Trophoblast cell (in vitro differentiated cells and primary cell): Measurements from ENCODE around the gene SYNGR3.
A peak's percentile ranks its signal among the peaks of the same experiment; 100 is the strongest.

Experiments used
- DNase-seq, 2 donors: peaks; one replicate each; pipeline ENCODE4 v3.0.0-alpha.2; 2016
- H2AFZ ChIP-seq: 2 replicates; pipeline ENCODE4 v1.6.1; 2013; ENCODE audit warnings: low read length, moderate library complexity, mild to moderate bottlenecking; ENCODE audit not compliant: insufficient read depth, poor library complexity
- H2AK5ac ChIP-seq: 2 replicates; pipeline ENCODE4 v1.6.1; 2013; ENCODE audit warnings: mild to moderate bottlenecking, low read length
- H2BK120ac ChIP-seq: 2 replicates; pipeline ENCODE4 v1.6.1; 2013; ENCODE audit warnings: low read length, mild to moderate bottlenecking, moderate library complexity; ENCODE audit not compliant: insufficient read depth, poor library complexity
- H2BK12ac ChIP-seq: 2 replicates; pipeline ENCODE4 v1.6.1; 2013; ENCODE audit warnings: mild to moderate bottlenecking, low read length, moderate library complexity
- H2BK5ac ChIP-seq: 2 replicates; pipeline ENCODE4 v1.6.1; 2013; ENCODE audit warnings: low read length, low read depth, moderate library complexity, mild to moderate bottlenecking; ENCODE audit not compliant: poor library complexity
- H3K14ac ChIP-seq: 2 replicates; pipeline ENCODE4 v1.6.1; 2013; ENCODE audit warnings: mild to moderate bottlenecking, low read length
- H3K18ac ChIP-seq: 2 replicates; pipeline ENCODE4 v1.6.1; 2013; ENCODE audit warnings: mild to moderate bottlenecking, low read length
- H3K23ac ChIP-seq: 2 replicates; pipeline ENCODE4 v1.6.1; 2013; ENCODE audit warnings: low read length
- H3K27ac ChIP-seq: 2 replicates; pipeline ENCODE4 v1.5.1; 2013; ENCODE audit warnings: low read depth, mild to moderate bottlenecking, inconsistent platforms, low read length, moderate library complexity
- H3K27me3 ChIP-seq: 2 replicates; pipeline ENCODE4 v1.6.1; 2013; ENCODE audit warnings: inconsistent platforms, mild to moderate bottlenecking, low read length, moderate library complexity; ENCODE audit not compliant: insufficient read depth
- H3K36me3 ChIP-seq, 2 experiments: 1 replicate in 1 of 2; 2 replicates in 1 of 2; pipeline ENCODE4 v1.6.1; 2013; ENCODE audit warnings: low read length in 2 of 2, mild to moderate bottlenecking in 2 of 2, moderate library complexity in 1 of 2; ENCODE audit not compliant: insufficient read depth in 2 of 2, control insufficient read depth in 1 of 2
- H3K4ac ChIP-seq: 2 replicates; pipeline ENCODE4 v1.6.1; 2013; ENCODE audit warnings: low read depth, mild to moderate bottlenecking, low read length, moderate library complexity
- H3K4me1 ChIP-seq, 2 experiments: 1 replicate in 1 of 2; 2 replicates in 1 of 2; pipeline ENCODE4 v1.6.1; 2013; ENCODE audit warnings: low read length in 2 of 2, mild to moderate bottlenecking in 2 of 2, moderate library complexity in 1 of 2; ENCODE audit not compliant: insufficient read depth in 2 of 2, control insufficient read depth in 1 of 2
- H3K4me2 ChIP-seq: 2 replicates; pipeline ENCODE4 v1.6.1; 2013; ENCODE audit warnings: inconsistent platforms, mild to moderate bottlenecking, low read length, moderate library complexity
- H3K4me3 ChIP-seq: 2 replicates; pipeline ENCODE4 v1.5.1; 2013; ENCODE audit warnings: mild to moderate bottlenecking, low read depth, low read length, inconsistent platforms
- H3K79me1 ChIP-seq: one replicate; pipeline ENCODE4 v1.6.1; 2013; ENCODE audit warnings: low read length
- H3K79me2 ChIP-seq: 2 replicates; pipeline ENCODE4 v1.6.1; 2013; ENCODE audit warnings: low read length, mild to moderate bottlenecking; ENCODE audit not compliant: control insufficient read depth, insufficient read depth, poor library complexity
- H3K9ac ChIP-seq: 2 replicates; pipeline ENCODE4 v1.6.1; 2013; ENCODE audit warnings: mild to moderate bottlenecking, low read length
- H3K9me3 ChIP-seq: 2 replicates; pipeline ENCODE4 v1.6.1; 2013; ENCODE audit warnings: low read depth, mild to moderate bottlenecking, control low read depth, inconsistent platforms, low read length; ENCODE audit not compliant: insufficient read depth
- H4K12ac ChIP-seq: 2 replicates; pipeline ENCODE4 v1.6.1; 2013; ENCODE audit warnings: low read depth, mild to moderate bottlenecking, low read length, moderate library complexity
- H4K8ac ChIP-seq: 2 replicates; pipeline ENCODE4 v1.6.1; 2013; ENCODE audit warnings: low read depth, mild to moderate bottlenecking, low read length, moderate library complexity
- H4K91ac ChIP-seq: one replicate; pipeline ENCODE4 v1.6.1; 2013; ENCODE audit warnings: low read depth, mild to moderate bottlenecking, low read length, moderate library complexity
- WGBS: extraction: QIAGEN DNeasy Blood & Tissue Kit; methylation state at CpG from one replicate; pipeline ENCODE4 v1.1.7; 2013; ENCODE audit warnings: missing lambda C conversion rate; ENCODE audit not compliant: insufficient read length, insufficient coverage; ENCODE audit errors: extremely low coverage; 5-methylcytosine and 5-hydroxymethylcytosine counted together

The SYNGR3 gene

DNA sequence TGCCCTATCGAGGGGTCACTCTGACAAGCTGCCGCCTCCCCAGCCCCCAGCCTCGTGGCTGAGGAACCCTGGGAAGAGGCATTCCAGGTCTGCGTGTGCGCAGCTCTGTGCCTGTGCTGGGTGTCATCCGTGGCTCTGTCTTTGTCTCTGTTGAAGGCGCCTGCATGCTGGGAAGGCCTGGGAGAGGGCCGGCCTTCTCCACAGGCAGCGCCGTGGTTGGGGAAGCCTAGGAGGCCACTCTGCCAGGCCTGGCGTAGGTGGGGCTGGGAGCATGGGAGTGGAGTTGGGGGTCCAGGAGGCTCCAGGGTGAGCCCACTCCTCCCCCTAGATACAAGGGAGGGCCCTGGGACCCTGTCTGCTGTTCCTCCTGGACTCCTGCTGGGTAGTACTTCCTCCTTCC, 40.3 kb downstream of the SYNGR3 start:
- Histone ChIP-seq H3K27ac (no peak overlapping the region), H2BK120ac (no peak overlapping the region)
- WGBS, result no CpG with 5 or more reads among the region's 11 CpGs

DNA sequence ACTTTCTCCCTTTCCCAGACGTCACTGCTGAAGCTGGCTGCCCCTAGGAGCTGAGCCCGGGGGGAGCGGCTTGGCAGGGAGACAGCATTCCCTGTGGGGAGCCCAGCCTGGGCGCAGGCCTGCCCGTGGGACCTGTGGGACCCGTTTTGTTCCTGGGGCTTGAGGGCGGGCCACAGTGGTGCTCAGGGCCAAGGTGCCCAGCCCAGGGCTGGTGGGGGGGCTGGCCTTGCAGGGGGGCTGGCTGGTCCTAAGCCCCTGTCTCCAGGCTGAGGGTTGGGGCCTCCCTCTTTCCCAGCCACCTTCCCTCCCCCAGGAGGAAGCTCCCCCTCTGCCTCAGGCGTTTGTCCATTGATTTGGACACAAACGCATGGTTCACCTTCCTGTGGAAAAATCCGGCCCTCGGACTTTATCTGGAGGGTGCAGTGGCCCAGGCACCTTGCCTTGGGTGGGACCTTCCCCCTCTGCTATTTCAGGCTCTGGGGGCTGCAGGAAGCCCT, 41.4 kb downstream of the SYNGR3 start:
- Histone ChIP-seq H2AFZ (no peak overlapping the region), H4K91ac (no peak overlapping the region), H3K27ac (no peak overlapping the region), H3K23ac (no peak overlapping the region), H3K4ac (no peak overlapping the region), H3K9me3 (peaks cover 3% of the 10 kb centered on the region), H3K4me2 (no peak overlapping the region), H3K14ac (no peak overlapping the region), H3K36me3 (peaks cover 5 to 8% of the 10 kb centered on the region in 2 experiments), H3K18ac (no peak overlapping the region), H3K27me3 (no peaks in the 10 kb centered on the region), H3K9ac (no peak overlapping the region), H4K8ac (no peak overlapping the region), H2BK120ac (no peak overlapping the region), H3K79me2 (no peaks in the 10 kb centered on the region), H3K79me1 (peaks cover 18% of the 10 kb centered on the region), H3K4me1 (peaks cover 36 to 41% of the 10 kb centered on the region in 2 experiments), H2BK12ac (no peak overlapping the region), H4K12ac (no peak overlapping the region), H2BK5ac (no peak overlapping the region), H2AK5ac (no peak overlapping the region), H3K4me3 (no peak overlapping the region)
- DNase-seq, result no peak
- no CpG with 5 or more reads among the region's 11 CpGs for WGBS

More for the DNA sequence above, 40.3 kb downstream of the SYNGR3 start:
- H3K14ac ChIP-seq, result no peak overlapping the region
- H3K4ac ChIP-seq, result no peak overlapping the region
- no peak overlapping the region for H4K12ac ChIP-seq
- H3K27me3 ChIP-seq, result no peaks in the 10 kb centered on the region
- no peak overlapping the region for H4K91ac ChIP-seq
- H3K9ac ChIP-seq, result no peak overlapping the region
- no peak overlapping the region for H2BK5ac ChIP-seq
- H2BK12ac ChIP-seq, result no peak overlapping the region
- H3K4me2 ChIP-seq, result no peak overlapping the region
- peaks cover 26 to 32% of the 10 kb centered on the region in 2 experiments for H3K4me1 ChIP-seq
- H3K79me2 ChIP-seq, result no peaks in the 10 kb centered on the region
- peaks cover 16% of the 10 kb centered on the region for H3K79me1 ChIP-seq
- no peak overlapping the region for H3K4me3 ChIP-seq
- H2AFZ ChIP-seq, result no peak overlapping the region
- H3K23ac ChIP-seq, result no peak overlapping the region
- peaks cover 5 to 8% of the 10 kb centered on the region in 2 experiments for H3K36me3 ChIP-seq
- no peak for DNase-seq
- no peak overlapping the region for H2AK5ac ChIP-seq
- no peak overlapping the region for H4K8ac ChIP-seq
- peaks cover 3% of the 10 kb centered on the region for H3K9me3 ChIP-seq
- H3K18ac ChIP-seq, result no peak overlapping the region

GRCh38 chr16:2032285-2033056, 42.7 kb downstream of the SYNGR3 start:
- Histone ChIP-seq H4K91ac (peak overlapping the region; percentile 20), H3K27me3 (no peaks in the 10 kb centered on the region), H3K9me3 (peaks cover 2% of the 10 kb centered on the region), H2BK5ac (no peak overlapping the region), H4K8ac (no peak overlapping the region), H3K9ac (no peak overlapping the region), H3K79me2 (no peaks in the 10 kb centered on the region), H2BK120ac (peak overlapping the region; percentile 21), H3K79me1 (peaks cover 13% of the 10 kb centered on the region), H3K18ac (no peak overlapping the region), H2BK12ac (no peak overlapping the region), H3K27ac (no peak overlapping the region), H3K4me3 (no peak overlapping the region), H3K4ac (no peak overlapping the region), H3K36me3 (peaks cover 14 to 19% of the 10 kb centered on the region in 2 experiments), H3K14ac (peak overlapping the region; percentile 23), H2AK5ac (peak overlapping the region; percentile 21), H4K12ac (no peak overlapping the region), H3K4me2 (no peak overlapping the region), H2AFZ (no peak overlapping the region), H3K4me1 (peaks cover 35 to 36% of the 10 kb centered on the region in 2 experiments), H3K23ac (no peak overlapping the region)
- no peak for DNase-seq
- no CpG with 5 or more reads among the region's 15 CpGs for WGBS

- peaks cover 19 to 24% of the 10 kb centered on the region in 2 experiments for H3K36me3 ChIP-seq
- H3K4me1 ChIP-seq, result peaks cover 28 to 31% of the 10 kb centered on the region in 2 experiments
- peak overlapping the region; percentile 51 for H2BK12ac ChIP-seq
- H2AFZ ChIP-seq, result no peak overlapping the region
- no peak overlapping the region for H3K23ac ChIP-seq
- peaks cover 13% of the 10 kb centered on the region for H3K79me1 ChIP-seq
- H4K12ac ChIP-seq, result no peak overlapping the region
- H3K79me2 ChIP-seq, result no peaks in the 10 kb centered on the region
- WGBS, result no CpG with 5 or more reads among the region's 37 CpGs
- peak overlapping the region; percentile 38 for H3K14ac ChIP-seq
- H3K9ac ChIP-seq, result no peak overlapping the region
- H2BK120ac ChIP-seq, result peak overlapping the region; percentile 12
- peak overlapping the region; percentile 56 for H4K91ac ChIP-seq
- peak overlapping the region; percentile 28 for H2BK5ac ChIP-seq
- H3K4me2 ChIP-seq, result peak overlapping the region; percentile 42
- H3K9me3 ChIP-seq, result no peaks in the 10 kb centered on the region
- DNase-seq, result no peak
- H3K4ac ChIP-seq, result no peak overlapping the region
- peak overlapping the region; percentile 52 for H3K27ac ChIP-seq
- H2AK5ac ChIP-seq, result peak overlapping the region; percentile 26
- no peak overlapping the region for H3K4me3 ChIP-seq
- H3K18ac ChIP-seq, result peak overlapping the region; percentile 5
- H4K8ac ChIP-seq, result peak overlapping the region; percentile 15
- no peaks in the 10 kb centered on the region for H3K27me3 ChIP-seq
Measured at GRCh38 chr16:2033057-2033908, 43.5 kb downstream of the SYNGR3 start.
